ENCODE data around the gene COMMD6. TPM values are rescaled to one million over a fixed set of nuclear protein-coding genes. Genes with fewer than 3 reads are reported as not detected.

The COMMD6 gene
- total and polyA plus RNA-seq, 2 experiments from 2014 or later: 79.3 to 364 TPM

- in situ Hi-C loops (cut with MboI): no loop called here
- no peaks in the 10 kb centered on the region for H3K27me3 ChIP-seq (replicated peaks; ENCODE audit: insufficient read depth)
- WGBS, 2 experiments (ENCODE audit: low coverage in 1 of 2, low lambda C conversion rate in 2 of 2, missing lambda C conversion rate in 2 of 2): 81 to 85% methylated on average over 5 of the region's 5 CpGs
- H3K9ac ChIP-seq: no peak overlapping the region
- H3K79me2 ChIP-seq (ENCODE audit: insufficient read depth): no peaks in the 10 kb centered on the region
- H3K4me1 ChIP-seq (ENCODE audit: insufficient read depth): no peaks in the 10 kb centered on the region
- H3K4me2 ChIP-seq (ENCODE audit: unreplicated experiment): no peak overlapping the region
- H3K9me3 ChIP-seq (ENCODE audit: low read depth): no peaks in the 10 kb centered on the region
- H3K4me3 ChIP-seq: no peak overlapping the region
- DNase-seq: no peak
- H3K36me3 ChIP-seq (ENCODE audit: low read depth): no peaks in the 10 kb centered on the region
- no peak overlapping the region for H2AFZ ChIP-seq
- H3F3A ChIP-seq (ENCODE audit: insufficient read depth): no peaks in the 10 kb centered on the region
- H3K27ac ChIP-seq: no peak overlapping the region
- no peaks in the 10 kb centered on the region for H4K20me1 ChIP-seq (ENCODE audit: insufficient read depth)
- H3K9me2 ChIP-seq (ENCODE audit: insufficient read depth): no peaks in the 10 kb centered on the region
- TF ChIP-seq EZH2 (IDR thresholded peaks at IDR 0.05; ENCODE audit: insufficient read depth, poor library complexity, severe bottlenecking): no peak
- TF ChIP-seq EZH2phosphoT487 (IDR thresholded peaks at IDR 0.05; ENCODE audit: insufficient read depth, low read depth): no peak
These were observed 24.4 kb downstream of the COMMD6 start for GRCh38 chr13:75513271-75513670.

DNA sequence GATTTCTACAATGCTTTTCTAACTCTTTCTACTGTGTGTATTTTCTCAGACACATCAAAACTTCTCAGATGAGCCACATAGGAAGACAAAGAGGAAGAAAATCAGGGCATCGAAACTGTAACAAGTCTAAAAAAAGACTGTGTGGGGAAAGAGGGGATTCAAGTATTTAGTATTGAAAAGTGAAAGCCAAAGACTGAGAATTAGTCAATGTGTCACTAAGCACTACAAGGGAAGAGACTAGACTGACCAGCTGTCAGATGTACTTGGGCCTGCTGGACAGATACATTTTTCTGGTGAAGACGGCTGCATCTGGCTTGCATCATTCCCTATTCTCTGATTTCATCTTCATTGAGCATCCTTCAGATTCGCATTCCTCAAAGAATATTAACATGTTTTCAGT, 25.4 kb downstream of the COMMD6 start:
- no peak overlapping the region for H3K4me2 ChIP-seq (ENCODE audit: unreplicated experiment)
- no peaks in the 10 kb centered on the region for H3K9me2 ChIP-seq (ENCODE audit: insufficient read depth)
- H3K79me2 ChIP-seq (ENCODE audit: insufficient read depth): no peaks in the 10 kb centered on the region
- H3K27me3 ChIP-seq (replicated peaks; ENCODE audit: insufficient read depth): no peaks in the 10 kb centered on the region
- no peak overlapping the region for H3K9ac ChIP-seq
- H3K4me3 ChIP-seq: no peak overlapping the region
- in situ Hi-C loops (cut with MboI): no loop called here
- H4K20me1 ChIP-seq (ENCODE audit: insufficient read depth): no peaks in the 10 kb centered on the region
- H3K9me3 ChIP-seq (ENCODE audit: low read depth): no peaks in the 10 kb centered on the region
- H3K4me1 ChIP-seq (ENCODE audit: insufficient read depth): no peaks in the 10 kb centered on the region
- H2AFZ ChIP-seq: no peak overlapping the region
- TF ChIP-seq EZH2phosphoT487 (IDR thresholded peaks at IDR 0.05; ENCODE audit: insufficient read depth, low read depth): no peak
- TF ChIP-seq EZH2 (IDR thresholded peaks at IDR 0.05; ENCODE audit: insufficient read depth, poor library complexity, severe bottlenecking): no peak
- 82 to 83% methylated on average over 3 of the region's 3 CpGs for WGBS, 2 experiments (ENCODE audit: low coverage in 1 of 2, low lambda C conversion rate in 2 of 2, missing lambda C conversion rate in 2 of 2)
- H3K36me3 ChIP-seq (ENCODE audit: low read depth): no peaks in the 10 kb centered on the region
- DNase-seq: no peak
- no peak overlapping the region for H3K27ac ChIP-seq
- no peaks in the 10 kb centered on the region for H3F3A ChIP-seq (ENCODE audit: insufficient read depth)

GRCh38 chr13:75511051-75511625, 26.5 kb downstream of the COMMD6 start:
- no peak for TF ChIP-seq EZH2 (IDR thresholded peaks at IDR 0.05; ENCODE audit: insufficient read depth, poor library complexity, severe bottlenecking)
- no peak for TF ChIP-seq EZH2phosphoT487 (IDR thresholded peaks at IDR 0.05; ENCODE audit: insufficient read depth, low read depth)
- H3K36me3 ChIP-seq (ENCODE audit: low read depth): no peaks in the 10 kb centered on the region
- H3F3A ChIP-seq (ENCODE audit: insufficient read depth): no peaks in the 10 kb centered on the region
- H4K20me1 ChIP-seq (ENCODE audit: insufficient read depth): no peaks in the 10 kb centered on the region
- no peak overlapping the region for H3K4me3 ChIP-seq
- H3K9me2 ChIP-seq (ENCODE audit: insufficient read depth): no peaks in the 10 kb centered on the region
- no peak overlapping the region for H3K9ac ChIP-seq
- H3K79me2 ChIP-seq (ENCODE audit: insufficient read depth): no peaks in the 10 kb centered on the region
- H3K9me3 ChIP-seq (ENCODE audit: low read depth): peaks cover under 1% of the 10 kb centered on the region
- no peaks in the 10 kb centered on the region for H3K4me1 ChIP-seq (ENCODE audit: insufficient read depth)
- 79 to 81% methylated on average over 3 of the region's 3 CpGs for WGBS, 2 experiments (ENCODE audit: low coverage in 1 of 2, low lambda C conversion rate in 2 of 2, missing lambda C conversion rate in 2 of 2)
- no peak overlapping the region for H2AFZ ChIP-seq
- no peak overlapping the region for H3K4me2 ChIP-seq (ENCODE audit: unreplicated experiment)
- H3K27ac ChIP-seq: no peak overlapping the region
- DNase-seq: no peak
- in situ Hi-C loops (cut with MboI): no loop called here
- no peaks in the 10 kb centered on the region for H3K27me3 ChIP-seq (replicated peaks; ENCODE audit: insufficient read depth)

- 76 to 83% methylated on average over 4 to 6 of the region's 6 CpGs for WGBS, 2 experiments (ENCODE audit: low coverage in 1 of 2, low lambda C conversion rate in 2 of 2, missing lambda C conversion rate in 2 of 2)
- no peak for DNase-seq
- Histone ChIP-seq H3K27me3 (replicated peaks; ENCODE audit: insufficient read depth) (no peaks in the 10 kb centered on the region), H4K20me1 (ENCODE audit: insufficient read depth) (no peaks in the 10 kb centered on the region), H2AFZ (no peak overlapping the region), H3K4me1 (ENCODE audit: insufficient read depth) (no peaks in the 10 kb centered on the region), H3K9ac (no peak overlapping the region), H3K9me2 (ENCODE audit: insufficient read depth) (no peaks in the 10 kb centered on the region), H3F3A (ENCODE audit: insufficient read depth) (no peaks in the 10 kb centered on the region), H3K4me2 (ENCODE audit: unreplicated experiment) (no peak overlapping the region), H3K27ac (no peak overlapping the region), H3K4me3 (no peak overlapping the region), H3K9me3 (ENCODE audit: low read depth) (peaks cover 2% of the 10 kb centered on the region), H3K79me2 (ENCODE audit: insufficient read depth) (no peaks in the 10 kb centered on the region), H3K36me3 (ENCODE audit: low read depth) (no peaks in the 10 kb centered on the region)
- TF ChIP-seq EZH2 (IDR thresholded peaks at IDR 0.05; ENCODE audit: insufficient read depth, poor library complexity, severe bottlenecking) (no peak), EZH2phosphoT487 (IDR thresholded peaks at IDR 0.05; ENCODE audit: insufficient read depth, low read depth) (no peak)
- in situ Hi-C loops (cut with MboI): no loop called here
These were observed 29.6 kb downstream of the COMMD6 start for GRCh38 chr13:75508002-75508548.
